K562 (cell line): ENCODE measurements around the gene AACS. TPM values are rescaled to one million over a fixed set of nuclear protein-coding genes. Genes with fewer than 3 reads are reported as not detected.

Experiments
- ATAC-seq: fragments of 200-7000 bp; cut with Tn5 transposase; 3 replicates; pipeline ENCODE4 v1.9.1; 2020; ENCODE audit warnings: moderate library complexity
- BruUV-seq: library from RNA; stranded (reverse); fragments of 400-500 nt; replicated peaks from 2 replicates; lab custom pipeline; 2021; lab: Mats Ljungman, UMichigan
- CTCF ChIA-PET: fragments of 300-600 bp; formaldehyde crosslinking; extraction: SDS; loops from one replicate; lab custom pipeline; 2021; ENCODE audit warnings: low intra/inter-chr PET ratio; lab: Yijun Ruan, JAX
- POLR2A ChIA-PET: fragments of 300-600, 350-650 bp; sonication (Branson Sonifier 250); formaldehyde crosslinking; extraction: SDS; loops from one replicate; lab custom pipeline; 2021; ENCODE audit warnings: antibody characterized with exemption, inconsistent platforms; lab: Yijun Ruan, JAX
- DNase-seq, 4 experiments: peaks; one replicate each; pipeline versions ENCODE4 v3.0.0 to v3.0.0-alpha.2; 2011 to 2018; ENCODE audit warnings: low spot score in 3 of 4, mixed read lengths in 3 of 4; ENCODE audit errors: extremely low read depth in 1 of 4
- FAIRE-seq: peaks from 2 replicates; lab custom pipeline; 2011; peaks lifted over from hg19 to GRCh38; lab: Jason Lieb, UNC
- H2AFZ ChIP-seq: 2 replicates; pipeline ENCODE4 v1.6.0; 2011; ENCODE audit warnings: low read depth, low read length, control low read depth, inconsistent platforms
- H3K27ac ChIP-seq: fragments of 200-600 bp; 3 replicates; pipeline ENCODE4 v1.8.0; 2011; ENCODE audit warnings: low read depth, mild to moderate bottlenecking, control low read depth, inconsistent platforms, low read length, moderate library complexity, mixed read lengths; ENCODE audit errors: extremely low read depth
- H3K27me3 ChIP-seq, 2 experiments: fragments of 300-600 bp in 1 of 2; 2 replicates in 1 of 2; 3 replicates in 1 of 2; pipeline versions ENCODE4 v1.6.0 to v1.8.0; 2011; ENCODE audit warnings: inconsistent platforms in 2 of 2, low read length in 2 of 2, mild to moderate bottlenecking in 1 of 2, mixed read lengths in 1 of 2, moderate library complexity in 1 of 2; ENCODE audit not compliant: control insufficient read depth in 2 of 2, insufficient read depth in 2 of 2
- H3K36me3 ChIP-seq: fragments of 300-600 bp; 3 replicates; pipeline ENCODE4 v1.8.0; 2011; ENCODE audit warnings: mild to moderate bottlenecking, low read length, inconsistent platforms; ENCODE audit not compliant: control insufficient read depth, insufficient read depth
- H3K4me1 ChIP-seq, 2 experiments: fragments of 200-600 bp in 1 of 2; replicated peaks in 1 of 2; 2 replicates in 1 of 2; 3 replicates in 1 of 2; pipeline versions ENCODE4 v1.5.1 to v1.8.0; 2011; ENCODE audit warnings: inconsistent platforms in 2 of 2, low read length in 2 of 2, mild to moderate bottlenecking in 1 of 2, mixed read lengths in 1 of 2, moderate library complexity in 1 of 2; ENCODE audit not compliant: control insufficient read depth in 2 of 2, insufficient read depth in 2 of 2
- H3K4me2 ChIP-seq: 2 replicates; pipeline ENCODE4 v1.6.1; 2011; ENCODE audit warnings: low read length, control low read depth, inconsistent platforms, mixed read lengths; ENCODE audit not compliant: insufficient read depth
- H3K4me3 ChIP-seq: fragments of 200-600 bp; sonication (generic), shearing (Covaris generic); 2 replicates; pipeline ENCODE4 v1.5.1; 2016; ENCODE audit warnings: control low read depth, inconsistent platforms
- H3K79me2 ChIP-seq: fragments of 200-600 bp; 3 replicates; pipeline ENCODE4 v1.8.0; 2011; ENCODE audit warnings: low read length, inconsistent platforms; ENCODE audit not compliant: control insufficient read depth, insufficient read depth
- H3K9ac ChIP-seq, 2 experiments: 2 replicates each; pipeline versions ENCODE4 v1.6.0 to v1.6.1; 2011; ENCODE audit warnings: low read depth in 2 of 2, low read length in 2 of 2, control low read depth in 1 of 2, inconsistent platforms in 1 of 2, mild to moderate bottlenecking in 1 of 2, mixed read lengths in 1 of 2; ENCODE audit not compliant: insufficient read depth in 1 of 2
- H3K9me1 ChIP-seq: one replicate; pipeline ENCODE4 v1.6.0; 2011; ENCODE audit warnings: inconsistent platforms, mild to moderate bottlenecking, low read length, moderate library complexity; ENCODE audit not compliant: control insufficient read depth, insufficient read depth
- H3K9me3 ChIP-seq: replicated peaks from 2 replicates; pipeline ENCODE4 v1.5.1; 2011; ENCODE audit warnings: low read depth, low read length, inconsistent platforms; ENCODE audit not compliant: control insufficient read depth, insufficient read depth
- H4K20me1 ChIP-seq: replicated peaks from 2 replicates; pipeline ENCODE4 v1.6.1; 2011; ENCODE audit warnings: low read length, inconsistent platforms, mixed read lengths; ENCODE audit not compliant: control insufficient read depth, insufficient read depth
- CEBPB ChIP-seq: fragments of 450-650 bp; IDR thresholded peaks from 2 replicates; pipeline ENCODE4 v1.6.1; 2016; ENCODE audit warnings: missing genetic modification characterization, missing compliant biosample characterization
- CHD1 ChIP-seq: fragments of 200-600 bp; sonication (generic); IDR thresholded peaks from one replicate; pipeline ENCODE4 v1.6.1; 2012; ENCODE audit warnings: mild to moderate bottlenecking, moderate library complexity, low read length, inconsistent platforms
- DIDO1 ChIP-seq: fragments of 450-650 bp; IDR thresholded peaks from 2 replicates; pipeline ENCODE4 v1.6.1; 2016; ENCODE audit warnings: low read depth, missing biosample characterization, missing genetic modification characterization
- DMBX1 ChIP-seq: fragments of 250-450 bp; sonication (Bioruptor Pico); IDR thresholded peaks from 2 replicates; pipeline ENCODE4 v1.8.0; 2022; ENCODE audit warnings: inconsistent platforms, mild to moderate bottlenecking, moderate library complexity, borderline replicate concordance
- FOXJ2 ChIP-seq: fragments of 200-800 bp; sonication (Bioruptor generic); IDR thresholded peaks from 2 replicates; pipeline ENCODE4 v1.6.1; 2016; ENCODE audit warnings: missing genetic modification characterization, missing compliant biosample characterization
- NFE2L1 ChIP-seq: fragments of 450-650 bp; IDR thresholded peaks from 2 replicates; pipeline ENCODE4 v1.6.1; 2016; ENCODE audit warnings: missing genetic modification characterization, low read depth, mild to moderate bottlenecking, missing compliant biosample characterization, moderate library complexity, borderline replicate concordance
- NFIC ChIP-seq: fragments of 450-650 bp; IDR thresholded peaks from 2 replicates; pipeline ENCODE4 v1.6.1; 2017; ENCODE audit warnings: mild to moderate bottlenecking, inconsistent platforms
- NR2C2 ChIP-seq, 2 experiments: fragments of 200-800 bp in 1 of 2; sonication (Bioruptor generic) in 1 of 2; sonication (generic) in 1 of 2; formaldehyde crosslinking in 1 of 2; IDR thresholded peaks; 2 replicates each; pipeline versions ENCODE4 v1.6.1 to v1.8.0; 2016 to 2022; ENCODE audit warnings: mild to moderate bottlenecking in 1 of 2, missing compliant biosample characterization in 1 of 2, missing genetic modification characterization in 1 of 2, missing genetic modification reagents in 1 of 2
- TBL1XR1 ChIP-seq, 2 experiments: IDR thresholded peaks; 2 replicates each; pipeline ENCODE4 v1.6.1; 2012; ENCODE audit warnings: improper control_type of control experiment in 2 of 2, low read length in 2 of 2, mild to moderate bottlenecking in 1 of 2
- TFE3 ChIP-seq: fragments of 450-650 bp; formaldehyde crosslinking; IDR thresholded peaks from 2 replicates; pipeline ENCODE4 v1.4.0; 2020; ENCODE audit warnings: mild to moderate bottlenecking, mixed read lengths
- TOE1 ChIP-seq, 2 experiments: fragments of 450-650 bp in 1 of 2; sonication (generic) in 1 of 2; formaldehyde crosslinking in 1 of 2; IDR thresholded peaks; 2 replicates each; pipeline versions ENCODE4 v1.7.1 to v1.8.0; 2016 to 2022; ENCODE audit warnings: borderline replicate concordance in 2 of 2, mild to moderate bottlenecking in 2 of 2, antibody characterized with exemption in 1 of 2, inconsistent platforms in 1 of 2, low read depth in 1 of 2, missing genetic modification reagents in 1 of 2, moderate library complexity in 1 of 2
- USF1 ChIP-seq: sonication (generic); formaldehyde crosslinking; IDR thresholded peaks from 2 replicates; pipeline ENCODE4 v1.9.0; 2022; ENCODE audit warnings: mild to moderate bottlenecking, missing genetic modification reagents
- USF2 ChIP-seq: sonication (generic); formaldehyde crosslinking; IDR thresholded peaks from 2 replicates; pipeline ENCODE4 v1.5.0; 2020; ENCODE audit warnings: missing genetic modification reagents
- ZMIZ1 ChIP-seq, 2 experiments: fragments of 150-350 bp in 1 of 2; IDR thresholded peaks; 2 replicates each; pipeline ENCODE4 v1.6.1; 2012 to 2016; ENCODE audit warnings: low read depth in 2 of 2, low read length in 2 of 2, mild to moderate bottlenecking in 1 of 2, moderate library complexity in 1 of 2
- ZNF134 ChIP-seq: fragments of 250-450 bp; sonication (Bioruptor Pico); conservative IDR thresholded peaks from 2 replicates; pipeline ENCODE4 v1.4.0; 2020
- WGBS: fragments of 100-300 bp; shearing (Covaris generic); methylation state at CpG from one replicate; pipeline ENCODE4 v1.1.6; 2016; ENCODE audit warnings: low coverage, mixed read lengths; ENCODE audit not compliant: insufficient coverage; ENCODE audit errors: missing lambda C conversion rate; 5-methylcytosine and 5-hydroxymethylcytosine counted together
- in situ Hi-C: fragments of 300-500 bp; cut with MboI; formaldehyde crosslinking; loops from 4 replicates; pipeline ENCODE4 v1.15.0; 2018; ENCODE audit warnings: inconsistent platforms, mixed read lengths
- intact Hi-C: fragments of 100-400 bp; cut with micrococcal nuclease; formaldehyde crosslinking; loops from 2 replicates; pipeline ENCODE4 v1.14.2; 2022
- polyA plus RNA-seq, 8 experiments: library from polyadenylated mRNA; depleted of rRNA in 4 of 8; stranded (reverse) in 5 of 8; unstranded in 3 of 8; fragments of >200 nt; fragmentation: Nextera tagmentation in 2 of 8; fragmentation: Illumina TruSeq in 1 of 8; extraction: Ambion mirVana in 2 of 8; extraction: Trizol in 1 of 8; gene quantifications; 2 replicates each; pipeline versions ENCODE4 v1.2.1 to v1.2.3, GENCODE V29; 2011 to 2014; ENCODE audit warnings: inconsistent platforms in 1 of 8, missing spikeins in 1 of 8
- total RNA-seq, 7 experiments: library from RNA; depleted of rRNA in 6 of 7; stranded (reverse); fragments of >200 nt in 6 of 7; fragmentation: Illumina TruSeq in 2 of 7; extraction: Trizol in 2 of 7; gene quantifications; 2 replicates each; pipeline versions ENCODE4 v1.2.1 to v1.2.3, GENCODE V29; 2011 to 2021; ENCODE audit warnings: low replicate concordance in 1 of 7

The AACS gene
- total and polyA plus RNA-seq, 9 of the 15 experiments (the other 6 are each of a cell fraction or from before 2014, with no cell fraction given) = 2.4 to 13.0 (median 6.0) TPM

GRCh38 chr12:125159702-125160101 is 94.5 kb downstream of the AACS start:
- Histone ChIP-seq H3K9me3 (no peaks in the 10 kb centered on the region), H3K27ac (no peak overlapping the region), H3K27me3 (peaks cover 10 to 21% of the 10 kb centered on the region in 2 experiments; a peak in 4 of 5 replicates), H3K79me2 (no peaks in the 10 kb centered on the region), H3K36me3 (no peaks in the 10 kb centered on the region), H3K9me1 (no peaks in the 10 kb centered on the region), H3K4me3 (no peak overlapping the region), H3K9ac (no peak overlapping the region), H3K4me2 (no peak overlapping the region), H2AFZ (no peak overlapping the region), H3K4me1 (peaks cover 0 to 5% of the 10 kb centered on the region in 2 experiments; a peak in 2 of 5 replicates), H4K20me1 (no peaks in the 10 kb centered on the region)
- WGBS = 20% methylated on average over 3 of the region's 3 CpGs
- peak; percentile 34; the same call in 2 of the 3 replicates for ATAC-seq
- in situ Hi-C loops = no loop called here
- CTCF ChIA-PET = no interaction called here
- POLR2A ChIA-PET = interaction anchor here (0.6 kb wide), 1 partner anchor 13 kb away, joined by 3 read pairs; no protein-coding TSS in a partner anchor
- BruUV-seq = no TSS peak
- intact Hi-C loops = no loop called here
- DNase-seq = peak; percentile 20 to 83 (median 72)
- no peak for FAIRE-seq
- TF ChIP-seq TFE3 (CRISPR knock-in tag) (peak; percentile 74), NR2C2 (CRISPR knock-in tag; IDR thresholded peaks at IDR 0.05) (no peak), NR2C2 (tag; IDR thresholded peaks at IDR 0.05) (no peak), ZNF134 (CRISPR knock-in tag) (no peak), TOE1 (IDR thresholded peaks at IDR 0.05; ENCODE audit: borderline replicate concordance) (peak; percentile 78; the same call in 1 of the 2 replicates), TOE1 (CRISPR knock-in tag; IDR thresholded peaks at IDR 0.05; ENCODE audit: borderline replicate concordance, low read depth) (no peak), TBL1XR1 (IDR thresholded peaks at IDR 0.05; ENCODE audit: low read length in 2 of 2) (no peak), ZMIZ1 (IDR thresholded peaks at IDR 0.05; ENCODE audit: low read depth in 2 of 2, low read length in 2 of 2) (no peak), FOXJ2 (no peak), CHD1 (no peak), NFIC (peak; percentile 58), CEBPB (no peak), DMBX1 (CRISPR knock-in tag) (no peak), NFE2L1 (tag) (no peak), USF2 (CRISPR knock-in tag) (peak; percentile 76), DIDO1 (tag) (no peak), USF1 (CRISPR knock-in tag) (peak; percentile 77)
